Femur (tissue), 1 donor: ENCODE measurements around the gene TMEM236.

ENCODE experiments used
- DNase-seq: peaks from one replicate; pipeline ENCODE4 v3.0.0-alpha.2; 2017

TMEM236 gene

DNA sequence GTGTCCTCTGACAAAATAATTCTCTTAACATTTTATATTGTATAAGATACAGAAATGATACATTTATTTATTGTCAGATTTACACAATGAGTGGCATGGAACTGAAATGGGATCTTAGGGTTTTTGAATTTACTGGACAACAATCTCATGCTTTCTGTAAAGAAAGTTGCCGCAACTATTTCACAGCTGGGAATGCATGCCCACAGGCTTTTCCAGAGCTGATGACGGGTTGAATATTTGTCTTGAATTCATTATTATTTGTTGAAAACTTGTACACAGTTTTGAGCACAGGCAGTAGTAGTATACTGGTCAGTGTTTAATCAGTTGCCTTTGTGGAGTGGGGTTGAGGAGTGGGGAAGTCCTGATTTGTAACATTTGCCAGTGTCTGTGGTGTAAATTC, 36.6 kb downstream of the TMEM236 start:
- DNase-seq, result no peak

DNA sequence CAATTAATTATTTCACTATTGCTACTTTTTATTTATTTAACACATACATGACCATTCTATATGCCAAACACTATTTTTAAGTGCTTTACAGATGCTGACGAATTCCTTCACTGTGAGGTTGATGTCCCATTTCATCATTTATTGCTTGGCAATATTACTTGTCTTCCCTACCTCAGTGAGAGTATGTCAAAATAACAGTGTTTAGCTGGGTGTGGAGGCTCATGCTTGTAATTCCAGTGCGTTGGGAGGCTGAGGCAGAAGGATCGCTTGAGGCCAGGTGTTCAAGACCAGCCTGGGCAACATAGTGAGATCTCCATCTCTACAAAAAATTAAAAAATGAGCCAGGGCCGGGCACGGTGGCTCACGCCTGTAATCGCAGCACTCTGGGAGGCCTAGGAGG, 37.4 kb downstream of the TMEM236 start:
- no peak for DNase-seq

DNA sequence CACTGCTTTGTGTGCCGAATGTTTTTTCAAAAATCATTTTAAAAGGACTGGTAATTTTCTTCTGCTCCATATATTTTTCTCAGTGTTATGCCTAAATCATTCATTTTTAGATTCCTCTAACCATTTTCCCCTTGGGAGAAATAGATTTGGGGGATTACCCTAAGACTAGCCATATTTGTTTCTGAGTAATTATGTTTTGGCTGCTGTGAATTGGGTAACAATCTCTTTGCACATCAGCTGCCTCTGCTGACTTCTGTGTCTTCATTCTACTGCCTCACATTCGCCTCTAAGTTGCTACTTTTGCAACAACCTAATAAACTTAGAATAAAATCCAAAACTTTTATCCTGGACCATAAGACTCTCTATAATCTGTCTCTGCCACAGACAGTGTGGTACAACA, 38.6 kb downstream of the TMEM236 start:
- DNase-seq, result no peak

DNA sequence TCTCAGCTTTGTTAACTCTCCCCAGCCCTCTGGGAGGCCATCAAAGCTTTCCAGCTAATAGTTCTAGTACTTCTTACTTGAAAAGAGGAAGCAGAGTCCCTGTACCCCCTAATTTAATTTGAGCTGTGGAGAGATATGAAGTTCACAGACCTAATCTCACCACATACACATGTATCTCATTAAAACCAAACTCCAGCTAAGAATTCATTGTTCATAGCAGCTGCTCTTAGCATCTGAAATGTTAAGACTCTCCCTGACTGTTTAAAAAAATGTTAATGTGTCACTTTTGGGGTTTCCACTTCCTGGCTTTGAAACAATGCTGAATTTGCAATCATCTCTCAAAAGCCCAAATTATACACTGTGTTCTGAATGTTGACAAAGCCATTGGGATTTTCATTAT, 41.0 kb downstream of the TMEM236 start:
- no peak for DNase-seq

DNA sequence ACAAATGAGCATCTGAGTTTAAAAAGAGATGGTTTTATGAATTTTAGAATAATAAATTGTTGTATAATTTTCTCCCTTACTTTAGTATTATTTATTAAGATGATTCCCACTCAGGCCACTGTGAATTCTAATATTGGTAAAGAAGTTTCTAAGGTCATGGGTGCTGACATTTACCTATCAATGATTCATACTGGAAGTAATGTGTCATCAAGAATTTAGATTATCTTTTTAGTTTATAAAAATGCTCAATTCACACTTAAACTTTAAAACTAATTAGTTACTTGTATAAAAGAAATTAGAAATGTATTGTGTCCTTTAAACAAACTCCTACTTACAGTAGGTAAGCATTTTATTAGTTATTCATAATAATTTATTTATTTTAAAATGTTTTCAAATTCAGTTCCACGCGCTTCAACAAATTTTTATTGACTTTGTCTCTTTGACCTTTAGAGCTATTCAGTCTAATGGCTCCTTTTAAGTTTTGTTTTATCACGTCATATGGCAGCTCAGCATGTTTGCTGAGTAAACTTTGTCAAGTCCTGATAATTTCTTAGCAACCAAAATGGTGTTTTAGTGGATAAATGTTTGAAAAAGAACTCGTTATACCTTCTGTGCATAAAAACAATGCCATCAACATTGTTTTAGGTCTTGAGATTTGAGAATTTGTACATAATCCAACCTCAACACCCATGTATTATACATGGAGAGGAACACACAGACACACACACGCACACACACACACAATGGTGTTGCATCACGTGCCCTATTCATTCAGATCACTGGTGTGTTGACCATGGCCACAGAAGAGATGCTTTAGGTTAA, 42.0 kb downstream of the TMEM236 start:
- no peak for DNase-seq

DNA sequence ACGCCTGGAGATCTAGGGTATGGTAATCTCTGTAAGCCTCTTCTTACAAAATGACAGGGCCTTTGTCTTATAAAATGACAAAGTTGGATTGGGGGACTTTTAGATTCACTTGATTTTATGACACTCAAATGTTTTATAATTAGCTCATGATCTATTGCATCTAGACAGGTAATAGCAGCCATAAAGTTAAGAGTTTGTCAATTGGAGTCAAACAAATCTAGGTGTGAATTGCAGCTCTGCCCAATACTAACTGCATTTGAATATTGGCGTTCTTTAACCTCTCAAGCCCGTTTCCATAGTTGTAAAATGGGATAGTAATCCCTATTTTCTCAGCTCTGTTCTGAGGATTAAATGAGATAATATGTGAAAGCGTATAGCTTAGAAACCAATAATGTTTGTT, 43.1 kb downstream of the TMEM236 start:
- no peak for DNase-seq

DNA sequence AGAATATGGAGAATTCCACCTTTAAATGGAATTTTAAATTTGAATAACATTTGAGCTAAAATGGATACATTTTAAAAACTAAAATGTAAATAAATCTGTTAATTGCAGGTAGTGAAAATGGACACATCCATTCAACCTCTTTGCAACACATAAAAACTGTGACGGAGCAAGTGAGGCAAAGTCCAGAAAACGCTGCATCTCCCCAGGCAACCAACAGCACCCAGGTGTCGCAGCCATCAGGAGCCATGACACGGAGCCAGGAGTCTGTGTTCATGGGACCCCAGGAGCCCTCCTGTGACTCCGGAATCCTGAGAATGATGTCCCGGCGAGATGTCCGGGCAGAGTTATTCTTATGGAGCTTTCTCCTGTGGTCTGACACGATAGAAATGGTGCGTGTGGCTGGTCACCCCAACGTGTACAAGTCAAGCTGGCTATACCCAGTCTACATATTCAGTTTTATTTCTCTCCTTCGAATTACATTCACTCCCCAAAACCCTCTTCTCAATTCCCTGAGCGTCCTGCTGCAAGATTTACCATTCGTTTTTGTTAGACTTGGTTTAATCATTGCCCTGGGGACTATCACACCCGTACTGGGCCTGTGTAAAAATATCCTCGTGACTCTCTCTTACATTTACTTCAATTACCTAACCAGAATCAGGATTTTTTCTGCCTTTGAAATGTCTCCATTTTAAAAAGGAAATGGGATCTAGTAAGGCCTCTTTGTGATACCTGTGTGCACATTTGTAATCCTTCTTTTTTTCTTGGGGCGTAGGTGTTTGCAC, 44.0 kb downstream of the TMEM236 start:
- no peak for DNase-seq

DNA sequence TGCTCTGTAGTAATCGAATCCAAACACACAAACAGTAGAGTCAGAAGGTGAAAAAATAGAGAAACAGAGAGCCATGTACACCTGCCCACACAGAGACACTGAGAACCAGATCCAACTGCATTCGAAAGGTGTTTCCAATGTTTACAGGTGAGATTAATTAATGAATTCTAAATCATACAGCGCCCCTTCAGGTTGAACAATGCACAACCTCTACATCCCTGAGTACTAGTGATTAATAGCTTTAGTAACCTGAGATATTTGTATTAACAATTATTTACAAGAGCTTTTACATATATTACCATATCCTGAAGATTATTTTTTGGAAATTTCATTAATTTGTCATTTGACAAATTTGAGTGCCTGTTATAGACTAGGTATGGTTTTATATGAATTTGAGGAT, 49.5 kb downstream of the TMEM236 start:
- DNase-seq, result no peak

DNA sequence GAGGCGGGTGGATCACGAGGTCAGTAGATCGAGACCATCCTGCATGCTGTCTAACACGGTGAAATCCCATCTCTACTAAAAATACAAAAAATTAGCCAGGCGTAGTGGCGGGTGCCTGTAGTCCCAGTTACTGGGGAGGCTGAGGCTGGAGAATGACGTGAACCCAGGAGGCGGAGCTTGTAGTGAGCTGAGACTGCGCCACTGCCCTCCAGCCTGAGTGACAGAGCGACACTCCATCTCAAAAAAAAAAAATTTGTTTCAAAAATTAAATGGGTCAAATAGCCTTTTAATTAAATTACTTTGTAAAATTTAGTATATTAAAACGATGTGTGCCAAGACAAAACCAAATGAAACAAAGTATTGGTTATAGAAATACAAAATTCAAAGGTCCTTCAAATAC, 50.3 kb downstream of the TMEM236 start:
- DNase-seq, result no peak

DNA sequence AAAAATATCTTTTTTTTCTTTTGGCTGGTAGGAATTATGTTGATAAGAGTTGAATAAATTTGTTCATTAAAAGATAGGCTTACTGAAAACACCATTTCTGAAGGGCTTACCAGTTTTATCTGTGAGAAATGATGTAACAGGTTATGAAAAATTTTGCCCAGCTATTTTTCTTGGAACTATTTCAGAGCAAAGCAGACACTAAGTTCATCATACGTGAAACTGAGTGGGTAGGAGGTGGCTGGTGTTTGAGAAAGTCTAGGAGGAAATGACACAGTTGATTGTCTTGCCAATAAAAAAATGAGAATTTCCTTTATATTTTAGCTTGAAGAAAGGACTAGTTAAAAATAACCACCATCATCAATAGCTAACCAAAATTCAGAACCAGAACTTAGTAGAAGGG, 51.0 kb downstream of the TMEM236 start:
- DNase-seq, result no peak

DNA sequence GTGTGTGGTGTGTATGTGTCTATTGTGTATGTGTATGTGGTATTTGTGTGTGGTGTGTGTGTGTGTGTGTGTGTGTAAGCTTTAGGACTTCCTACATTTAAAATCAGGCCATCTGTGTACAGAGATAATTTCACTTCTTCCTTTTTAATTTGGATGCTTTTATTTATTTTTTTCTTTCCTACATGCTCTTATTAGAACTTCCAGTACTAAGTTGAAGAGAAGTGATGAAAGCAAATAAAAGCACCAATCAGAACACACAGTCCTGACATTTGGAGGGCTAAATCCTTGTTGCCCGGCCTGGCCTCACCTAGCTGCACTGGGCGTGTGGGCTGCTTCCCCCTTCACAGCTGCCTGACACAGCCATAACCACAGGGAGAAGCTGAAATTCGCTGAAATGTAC, 53.3 kb downstream of the TMEM236 start:
- DNase-seq, result no peak

DNA sequence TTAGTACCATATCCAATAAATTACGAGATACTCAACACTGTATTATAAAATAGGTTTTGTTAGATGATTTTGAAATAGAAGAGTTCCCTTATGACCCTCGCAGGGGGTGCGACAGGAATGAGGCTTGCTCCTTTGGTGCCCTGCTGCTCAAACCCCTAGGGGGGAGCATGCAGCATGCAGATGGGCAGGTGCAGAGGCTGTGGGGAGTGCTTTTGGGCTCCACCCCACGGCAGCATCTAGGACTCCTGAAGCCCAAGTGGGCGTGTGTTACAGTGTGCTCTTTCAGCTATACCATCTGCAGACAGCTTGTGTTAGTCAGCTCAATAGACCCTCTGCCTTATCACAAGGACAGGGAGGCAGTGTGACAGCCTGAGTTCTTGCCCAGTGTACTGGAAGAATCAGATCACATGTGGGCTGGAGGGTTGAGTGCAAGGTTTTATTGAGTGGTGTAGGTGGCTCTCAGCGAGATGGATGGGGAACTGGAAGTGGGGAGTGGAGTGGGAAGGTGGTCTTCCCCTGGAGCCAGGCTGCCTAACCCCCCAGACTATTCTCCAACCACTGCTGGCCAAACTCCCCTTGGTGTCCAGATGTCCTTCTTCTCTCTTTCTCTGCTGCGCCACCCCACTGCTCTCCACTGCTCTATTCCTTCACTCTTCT, 54.0 kb downstream of the TMEM236 start:
- no peak for DNase-seq

DNA sequence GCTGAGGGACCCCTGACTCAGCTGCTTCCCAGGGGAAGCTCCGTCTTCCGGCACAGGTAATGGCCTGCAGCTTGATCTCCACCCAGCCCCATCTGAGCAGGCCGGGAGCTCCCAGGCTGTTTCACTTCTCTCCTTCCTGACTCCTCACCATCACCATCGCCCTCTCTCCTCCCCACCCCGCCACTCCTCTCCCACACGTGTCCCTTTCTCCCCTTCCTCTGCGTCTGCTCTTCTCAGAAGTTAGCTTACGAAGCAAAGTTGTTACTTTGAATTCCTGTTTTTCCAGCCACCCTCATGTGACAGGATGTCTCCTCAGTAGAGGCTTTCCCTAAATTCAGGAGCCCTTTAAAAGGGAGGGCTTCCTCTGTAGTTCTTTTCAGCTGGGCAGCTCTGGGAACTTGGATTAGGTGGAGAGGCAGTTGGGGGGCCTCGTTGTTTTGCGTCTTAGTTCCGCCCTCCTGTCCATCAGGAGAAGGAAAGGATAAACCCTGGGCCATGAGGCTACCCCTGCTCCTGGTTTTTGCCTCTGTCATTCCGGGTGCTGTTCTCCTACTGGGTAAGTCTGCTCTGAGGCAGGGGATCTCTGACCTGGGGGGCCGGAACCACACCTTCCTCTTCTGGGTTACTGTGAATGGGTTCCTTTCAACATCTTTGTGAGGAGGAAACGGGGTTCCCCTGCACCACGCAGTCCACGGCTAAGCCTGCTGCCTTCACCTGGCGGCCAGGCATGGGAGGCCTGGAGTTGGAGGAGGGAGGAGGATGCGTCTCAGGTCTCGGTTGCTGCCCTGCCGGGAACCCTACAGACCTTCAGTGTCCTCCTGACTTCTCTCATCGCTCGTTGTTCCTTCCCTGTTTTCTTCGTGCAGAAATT, 57.2 kb downstream of the TMEM236 start, which contains the start of gene MRC1:
MRC1 (plus strand) TSS at position 378 of the 871 bp plus-strand sequence; CDS start at position 496, 118 bp downstream.
- DNase-seq, result no peak

DNA sequence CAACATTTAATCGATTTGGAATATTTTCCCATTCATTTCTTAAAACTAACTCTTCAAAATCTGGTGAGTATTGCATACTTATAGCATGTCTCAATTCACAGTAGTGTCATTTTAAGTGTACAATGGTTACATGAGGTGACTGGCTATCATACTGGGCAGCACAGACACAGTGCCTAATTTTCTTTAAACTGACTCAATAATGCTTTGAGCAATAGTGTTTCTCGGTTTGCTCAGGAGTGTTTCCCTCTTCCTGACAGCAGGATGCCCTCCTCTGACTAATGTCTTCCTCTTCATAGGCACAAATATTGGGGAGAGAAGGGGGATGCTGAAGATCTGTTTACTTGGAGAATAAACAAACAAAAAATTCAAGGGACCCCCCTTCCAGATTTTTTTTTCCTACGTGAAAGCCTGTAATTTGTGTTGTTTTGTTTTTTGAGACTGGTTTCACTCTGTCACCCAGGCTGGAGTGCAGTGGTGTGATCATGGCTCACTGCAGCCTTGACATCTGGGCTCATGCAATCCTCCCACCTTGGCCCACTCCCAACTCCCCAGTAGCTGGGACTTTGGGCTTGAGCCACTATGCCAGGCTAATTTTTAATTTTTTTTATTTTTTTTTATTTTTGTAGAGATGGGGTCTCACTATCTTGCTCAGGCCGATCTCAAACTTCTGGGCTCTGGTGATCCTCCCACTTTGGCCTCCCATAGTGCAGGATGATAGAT, 59.3 kb downstream of the TMEM236 start:
- DNase-seq, result no peak

DNA sequence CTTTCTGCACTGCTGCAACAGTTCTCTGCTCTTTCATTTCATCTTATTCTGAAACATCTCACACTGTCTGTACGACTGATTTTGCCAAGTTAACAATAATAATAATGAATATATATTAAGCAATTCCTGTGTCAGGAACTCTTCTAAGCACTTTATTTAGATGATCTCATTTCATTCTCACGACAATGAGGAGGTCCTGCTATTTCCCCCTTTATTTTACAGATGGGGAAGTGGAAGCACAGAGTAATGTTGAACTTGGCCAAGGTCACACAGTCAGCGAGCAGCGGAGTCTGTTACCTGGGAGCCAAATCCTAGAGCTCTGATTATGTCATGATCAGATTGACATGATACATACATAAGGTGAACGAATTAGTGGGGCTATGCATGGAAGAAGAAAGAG, 63.0 kb downstream of the TMEM236 start:
- no peak for DNase-seq

DNA sequence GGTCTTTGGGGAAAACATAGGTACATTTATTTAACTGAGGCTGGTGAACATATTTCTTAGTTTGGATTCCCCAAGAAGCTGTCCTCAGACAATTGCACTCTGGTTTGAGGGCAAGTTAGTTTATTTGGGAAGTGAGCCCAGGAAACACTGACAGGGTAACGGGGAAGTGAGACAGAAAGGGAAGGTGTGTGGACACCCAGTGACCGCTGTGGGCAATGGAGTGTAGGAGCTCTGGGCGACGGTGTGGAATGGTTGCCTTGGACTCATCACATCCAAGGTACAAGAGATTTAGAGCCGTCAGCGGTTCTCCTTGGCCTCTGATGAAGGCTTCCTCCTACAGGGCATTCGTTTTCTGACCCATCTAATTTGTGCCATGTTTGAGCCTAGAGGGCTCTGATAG, 64.2 kb downstream of the TMEM236 start:
- DNase-seq, result no peak

DNA sequence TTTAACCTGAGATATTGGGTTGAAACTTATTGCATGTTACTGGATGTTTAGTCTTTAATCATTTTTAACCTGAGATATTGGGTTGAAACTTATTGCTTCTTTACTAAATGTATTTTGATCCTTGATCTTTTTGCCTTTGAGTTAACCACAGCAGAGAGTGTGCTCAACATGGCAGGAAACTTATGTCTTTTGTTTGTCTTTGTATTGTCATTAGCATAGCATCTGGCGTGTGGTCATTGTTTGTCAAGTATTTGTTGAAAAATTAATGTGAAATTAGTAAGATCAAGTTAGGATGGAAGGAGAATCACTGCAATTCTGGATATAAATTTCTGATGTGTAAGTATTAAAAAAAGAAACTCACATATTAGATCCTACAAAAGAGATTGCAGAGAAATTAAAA, 65.3 kb downstream of the TMEM236 start:
- no peak for DNase-seq

DNA sequence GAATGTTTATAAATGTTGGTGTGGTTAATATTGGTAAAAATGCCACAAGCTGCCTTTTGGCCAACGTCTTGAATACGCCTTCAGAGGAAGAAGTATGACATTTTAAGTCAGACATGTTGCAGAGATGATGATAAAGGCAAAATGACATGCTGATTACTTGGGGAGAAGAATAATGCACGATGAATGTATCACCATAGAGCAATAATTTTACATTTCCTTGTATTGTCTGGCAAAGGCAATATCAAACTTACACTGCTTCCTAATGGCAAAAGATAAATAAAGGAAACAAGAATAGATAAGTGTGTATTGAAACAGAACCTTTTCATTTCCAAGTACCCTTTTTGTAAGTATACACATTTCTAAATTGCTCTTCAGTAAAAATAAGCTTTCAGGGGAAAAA, 65.8 kb downstream of the TMEM236 start:
- DNase-seq, result no peak

DNA sequence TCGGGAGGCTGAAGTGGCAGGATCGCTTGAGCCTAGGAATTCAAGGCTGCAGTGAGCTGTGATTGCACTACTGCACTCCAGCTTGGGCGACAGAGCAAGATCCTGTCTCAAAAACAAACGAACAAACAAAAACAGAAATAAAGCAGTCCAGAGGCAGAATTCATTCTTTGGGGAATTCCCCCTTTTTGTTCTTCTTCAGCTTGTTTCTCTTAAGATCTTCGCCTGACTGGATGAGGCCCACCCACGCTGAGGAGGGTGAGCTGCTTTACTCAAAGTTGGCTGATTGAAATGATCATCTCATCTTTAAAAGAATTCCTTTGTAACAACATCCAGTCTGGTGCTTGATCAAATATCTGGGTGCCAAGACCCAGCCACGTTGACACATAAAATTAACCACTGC, 67.8 kb downstream of the TMEM236 start:
- DNase-seq, result no peak

DNA sequence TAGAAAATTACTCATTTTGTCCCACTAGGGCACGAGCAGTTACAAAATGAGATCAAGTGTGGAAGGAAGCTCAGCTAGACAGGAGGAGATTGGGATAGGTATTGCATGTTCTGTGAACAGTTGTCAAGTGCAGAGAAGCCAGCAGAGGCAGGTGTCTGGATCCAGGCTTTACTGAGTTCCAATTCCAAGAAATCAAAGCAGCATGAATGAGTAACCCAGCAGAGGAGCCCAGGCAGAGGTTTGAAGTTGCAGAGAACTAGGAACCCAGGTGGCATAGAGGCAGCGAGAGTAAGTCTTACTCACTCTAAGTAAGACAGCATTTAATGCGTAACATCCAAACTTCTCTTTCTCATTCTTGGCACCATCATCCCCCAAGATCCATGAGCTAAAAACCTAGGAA, 68.9 kb downstream of the TMEM236 start:
- no peak for DNase-seq

DNA sequence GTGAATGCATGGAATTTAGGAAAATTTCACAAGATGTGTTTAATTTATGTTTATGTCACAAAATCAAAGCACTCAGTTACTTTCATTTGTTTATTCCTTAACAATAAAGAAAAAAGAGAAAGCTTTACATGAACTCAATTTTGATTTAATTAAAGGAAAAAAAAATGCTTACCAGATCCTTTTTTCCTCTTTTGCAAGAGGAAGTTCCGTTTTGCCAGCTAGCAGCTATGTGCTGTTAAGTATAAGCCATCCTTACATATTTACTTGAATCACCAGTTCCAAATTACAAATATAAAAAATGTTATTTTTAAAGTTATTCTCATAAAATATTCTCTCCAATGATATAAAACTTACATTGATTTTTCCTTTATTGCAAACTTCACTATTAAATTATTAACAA, 69.9 kb downstream of the TMEM236 start:
- DNase-seq, result no peak

DNA sequence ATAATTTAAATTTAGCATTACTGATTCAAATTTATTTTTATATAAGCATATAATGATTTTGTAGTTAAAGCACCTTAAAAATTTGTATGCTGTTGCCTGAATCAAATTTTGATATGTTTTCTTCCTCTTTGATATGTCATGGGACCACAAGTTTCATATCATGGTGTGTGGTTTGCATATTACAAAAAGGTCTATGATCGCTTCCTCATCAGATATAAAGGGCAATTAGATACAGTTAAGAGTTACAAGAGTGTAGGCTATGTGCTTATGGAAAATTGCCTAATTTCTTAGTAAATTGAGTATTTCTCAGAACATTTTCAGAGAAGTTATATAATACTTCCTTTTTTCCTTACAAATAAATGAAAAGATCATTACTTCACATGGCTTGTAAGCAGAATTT, 79.3 kb downstream of the TMEM236 start:
- DNase-seq, result no peak
